ENCODE measurements around the gene APOA4. TPM values are rescaled to one million over a fixed set of nuclear protein-coding genes. Genes with fewer than 3 reads are reported as not detected.

Gene APOA4
- total and polyA plus RNA-seq, 4 donors, result 0.89 to 382 (median 131) TPM

DNA sequence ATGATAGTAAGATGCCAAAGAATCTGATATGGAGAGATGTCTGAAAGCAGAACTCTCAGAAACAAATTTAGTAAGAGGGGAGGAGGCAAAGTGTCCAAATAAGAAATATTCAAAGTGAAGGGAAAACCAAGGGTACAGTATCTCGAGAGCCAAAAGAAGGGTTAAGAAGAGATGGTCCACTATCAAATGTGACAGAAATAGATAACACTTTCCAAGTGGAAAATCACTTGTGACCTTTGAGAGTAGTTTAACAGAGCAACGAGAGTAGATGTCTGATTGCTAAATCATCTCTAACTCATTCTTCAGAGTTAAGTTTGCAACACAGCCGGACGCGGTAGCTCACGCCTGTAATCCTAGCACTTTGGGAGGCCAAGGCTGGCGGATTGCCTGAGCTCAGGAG, 46.0 kb downstream of the APOA4 start:
- TF ChIP-seq HNF4A (conservative IDR thresholded peaks at IDR 0.05), result peak; percentile 20 to 60
- TF ChIP-seq RXRA (IDR thresholded peaks at IDR 0.05), result peak; percentile 25 to 66
- no peak for TF ChIP-seq MAX (IDR thresholded peaks at IDR 0.05)
- peak in 1 of 2 donors; percentile 17 for TF ChIP-seq RAD21 (IDR thresholded peaks at IDR 0.05)
- TF ChIP-seq SP1 (IDR thresholded peaks at IDR 0.05), result peak; percentile 50
- no peak for TF ChIP-seq REST (IDR thresholded peaks at IDR 0.05)
- no peak overlapping the region for H3K27ac ChIP-seq (ENCODE audit: low read depth in 1 of 2, low read length in 2 of 2)
- H3K27me3 ChIP-seq (ENCODE audit: control insufficient read depth in 4 of 4, insufficient read depth in 4 of 4, low read length in 3 of 4), result no peaks in the 10 kb centered on the region
- WGBS, result 53% methylated on average over 7 of the region's 7 CpGs
- no peak overlapping the region for H3K9ac ChIP-seq (ENCODE audit: low read depth in 1 of 2, low read length in 2 of 2)
- peaks cover 3 to 18% (median 9%) of the 10 kb centered on the region in 4 donors for H3K4me1 ChIP-seq (ENCODE audit: control insufficient read depth in 4 of 4, insufficient read depth in 4 of 4, low read length in 3 of 4)
- DNase-seq (ENCODE audit: low spot score), result no peak
- no peaks in the 10 kb centered on the region for H3K9me3 ChIP-seq (ENCODE audit: control insufficient read depth in 4 of 4, low read length in 3 of 4)
- H3K4me3 ChIP-seq (ENCODE audit: low read depth in 1 of 3, low read length in 3 of 3), result no peak overlapping the region
- H3K36me3 ChIP-seq (ENCODE audit: control insufficient read depth in 4 of 4, insufficient read depth in 3 of 4, low read depth in 1 of 4, low read length in 3 of 4), result peaks cover 5 to 46% (median 35%) of the 10 kb centered on the region in 4 donors

DNA sequence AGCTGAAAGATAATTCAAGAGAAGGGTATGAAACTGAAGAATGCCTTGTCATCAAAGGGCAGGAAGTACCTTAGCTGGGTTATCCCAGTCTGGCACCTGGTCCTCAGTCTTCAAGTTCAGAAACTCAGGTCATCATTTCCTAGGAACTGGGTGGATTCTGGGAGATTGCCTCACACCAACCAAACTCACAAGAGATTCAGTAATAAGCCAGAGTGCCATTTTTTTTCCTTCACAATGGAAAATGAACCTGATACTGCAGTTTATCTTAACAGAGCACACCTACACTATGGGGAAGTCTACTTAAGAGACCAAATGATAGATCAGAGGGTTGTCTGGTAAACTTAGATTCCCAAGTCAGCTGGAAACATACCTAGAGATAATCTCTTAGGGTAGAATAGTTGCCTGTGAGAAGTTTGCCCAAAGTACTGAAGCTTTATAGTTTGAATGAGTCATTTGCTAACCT, 46.6 kb downstream of the APOA4 start:
- H3K4me3 ChIP-seq (ENCODE audit: low read depth in 1 of 3, low read length in 3 of 3), result no peak overlapping the region
- no peak for TF ChIP-seq REST (IDR thresholded peaks at IDR 0.05)
- TF ChIP-seq TAF1 (conservative IDR thresholded peaks at IDR 0.05), result no peak
- no peak for TF ChIP-seq HNF4A (conservative IDR thresholded peaks at IDR 0.05)
- no peak for TF ChIP-seq RAD21 (IDR thresholded peaks at IDR 0.05)
- TF ChIP-seq MAX (IDR thresholded peaks at IDR 0.05), result no peak
- no peak for TF ChIP-seq CTCF (IDR thresholded peaks at IDR 0.05; ENCODE audit: low read depth, low read length, missing input control)
- no peak for TF ChIP-seq NR2F2 (IDR thresholded peaks at IDR 0.05)
- no peak for TF ChIP-seq FOXA2 (IDR thresholded peaks at IDR 0.05)
- no peak for TF ChIP-seq FOXA1 (IDR thresholded peaks at IDR 0.05)
- TF ChIP-seq YY1 (IDR thresholded peaks at IDR 0.05), result no peak
- TF ChIP-seq HNF4G (IDR thresholded peaks at IDR 0.05), result no peak
- TF ChIP-seq JUND (IDR thresholded peaks at IDR 0.05), result no peak
- TF ChIP-seq SP1 (IDR thresholded peaks at IDR 0.05), result no peak
- TF ChIP-seq RXRA (IDR thresholded peaks at IDR 0.05), result no peak
- no peak for TF ChIP-seq GABPA (IDR thresholded peaks at IDR 0.05 in 1 of 2, conservative IDR thresholded peaks at IDR 0.05 in 1 of 2)
- TF ChIP-seq EGR1 (IDR thresholded peaks at IDR 0.05; ENCODE audit: low read depth in 2 of 2), result no peak
- no peak for TF ChIP-seq ATF3 (IDR thresholded peaks at IDR 0.05)
- TF ChIP-seq, protein P1, sequence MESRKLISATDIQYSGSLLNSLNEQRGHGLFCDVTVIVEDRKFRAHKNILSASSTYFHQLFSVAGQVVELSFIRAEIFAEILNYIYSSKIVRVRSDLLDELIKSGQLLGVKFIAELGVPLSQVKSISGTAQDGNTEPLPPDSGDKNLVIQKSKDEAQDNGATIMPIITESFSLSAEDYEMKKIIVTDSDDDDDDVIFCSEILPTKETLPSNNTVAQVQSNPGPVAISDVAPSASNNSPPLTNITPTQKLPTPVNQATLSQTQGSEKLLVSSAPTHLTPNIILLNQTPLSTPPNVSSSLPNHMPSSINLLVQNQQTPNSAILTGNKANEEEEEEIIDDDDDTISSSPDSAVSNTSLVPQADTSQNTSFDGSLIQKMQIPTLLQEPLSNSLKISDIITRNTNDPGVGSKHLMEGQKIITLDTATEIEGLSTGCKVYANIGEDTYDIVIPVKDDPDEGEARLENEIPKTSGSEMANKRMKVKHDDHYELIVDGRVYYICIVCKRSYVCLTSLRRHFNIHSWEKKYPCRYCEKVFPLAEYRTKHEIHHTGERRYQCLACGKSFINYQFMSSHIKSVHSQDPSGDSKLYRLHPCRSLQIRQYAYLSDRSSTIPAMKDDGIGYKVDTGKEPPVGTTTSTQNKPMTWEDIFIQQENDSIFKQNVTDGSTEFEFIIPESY (IDR thresholded peaks at IDR 0.05), result no peak
- H3K27me3 ChIP-seq (ENCODE audit: control insufficient read depth in 4 of 4, insufficient read depth in 4 of 4, low read length in 3 of 4), result no peaks in the 10 kb centered on the region
- H3K27ac ChIP-seq (ENCODE audit: low read depth in 1 of 2, low read length in 2 of 2), result no peak overlapping the region
- H3K9ac ChIP-seq (ENCODE audit: low read depth in 1 of 2, low read length in 2 of 2), result no peak overlapping the region
- H3K4me1 ChIP-seq (ENCODE audit: control insufficient read depth in 4 of 4, insufficient read depth in 4 of 4, low read length in 3 of 4), result peaks cover 6 to 24% (median 14%) of the 10 kb centered on the region in 4 donors
- no peaks in the 10 kb centered on the region for H3K9me3 ChIP-seq (ENCODE audit: control insufficient read depth in 4 of 4, low read length in 3 of 4)
- H3K36me3 ChIP-seq (ENCODE audit: control insufficient read depth in 4 of 4, insufficient read depth in 3 of 4, low read depth in 1 of 4, low read length in 3 of 4), result peaks cover 5 to 44% (median 32%) of the 10 kb centered on the region in 4 donors
- DNase-seq (ENCODE audit: low spot score), result no peak
